GM19043 (cell line): ENCODE measurements around the gene CCDC68.

ENCODE experiments used
- ATAC-seq: cut with Tn5 transposase; IDR thresholded peaks from one replicate; pipeline ENCODE4 v1.9.1; 2021; ENCODE audit warnings: low read depth; ENCODE audit not compliant: unreplicated experiment

The CCDC68 gene

GRCh38 chr18:54961868-54962267, 2.6 kb upstream of the CCDC68 start:
- ATAC-seq = no peak

GRCh38 chr18:54961016-54961423, 1.8 kb upstream of the CCDC68 start:
- no peak for ATAC-seq

GRCh38 chr18:54960197-54960596, 936 bp upstream of the CCDC68 start:
- no peak for ATAC-seq

GRCh38 chr18:54957996-54958395, 1.3 kb downstream of the CCDC68 start:
- no peak for ATAC-seq

GRCh38 chr18:54957296-54957832, 1.9 kb downstream of the CCDC68 start:
- no peak for ATAC-seq

GRCh38 chr18:54956506-54956905, 2.8 kb downstream of the CCDC68 start:
- ATAC-seq = no peak

- no peak for ATAC-seq
Observed at GRCh38 chr18:54952026-54952425, 7.2 kb downstream of the CCDC68 start.

GRCh38 chr18:54950221-54950620, 9.0 kb downstream of the CCDC68 start:
- ATAC-seq = no peak

GRCh38 chr18:54949588-54949987, 9.7 kb downstream of the CCDC68 start:
- no peak for ATAC-seq

GRCh38 chr18:54948350-54948837, 10.9 kb downstream of the CCDC68 start:
- ATAC-seq = no peak

GRCh38 chr18:54947091-54947490, 12.2 kb downstream of the CCDC68 start:
- no peak for ATAC-seq

- peak; percentile 71 for ATAC-seq
Observed at GRCh38 chr18:54946149-54946581, 13.1 kb downstream of the CCDC68 start.

GRCh38 chr18:54945576-54946125, 13.6 kb downstream of the CCDC68 start:
- no peak for ATAC-seq

- no peak for ATAC-seq
Observed at GRCh38 chr18:54942569-54942968, 16.7 kb downstream of the CCDC68 start.

GRCh38 chr18:54942144-54942543, 17.1 kb downstream of the CCDC68 start:
- no peak for ATAC-seq

GRCh38 chr18:54939361-54939917, 19.8 kb downstream of the CCDC68 start:
- no peak for ATAC-seq

GRCh38 chr18:54938506-54938905, 20.8 kb downstream of the CCDC68 start:
- ATAC-seq = no peak

GRCh38 chr18:54932472-54932871, 26.8 kb downstream of the CCDC68 start:
- no peak for ATAC-seq

- ATAC-seq = no peak
Observed at GRCh38 chr18:54931152-54931551, 28.1 kb downstream of the CCDC68 start.

- no peak for ATAC-seq
Observed at GRCh38 chr18:54928236-54928635, 31.0 kb downstream of the CCDC68 start.

- ATAC-seq = no peak
Observed at GRCh38 chr18:54926593-54927325, 32.5 kb downstream of the CCDC68 start.

GRCh38 chr18:54924948-54925347, 34.3 kb downstream of the CCDC68 start:
- ATAC-seq = no peak
